HCT116 (cell line): ENCODE measurements around the gene RPS28. TPM values are rescaled to one million over a fixed set of nuclear protein-coding genes. Genes with fewer than 3 reads are reported as not detected.

Experiments used
- ATAC-seq: fragments of 200-7000 bp; cut with Tn5 transposase; 2 replicates; pipeline ENCODE4 v1.9.1; 2020; ENCODE audit warnings: mild to moderate bottlenecking, moderate library complexity
- BruUV-seq: library from RNA; stranded (reverse); fragments of 400-500 nt; replicated peaks from 2 replicates; lab custom pipeline; 2021; lab: Mats Ljungman, UMichigan
- CTCF ChIA-PET: fragments of 300-600 bp; sonication (Branson Sonifier 250); formaldehyde crosslinking; loops from one replicate; lab custom pipeline; 2021; ENCODE audit warnings: antibody characterized with exemption; lab: Charles Lee
- POLR2A ChIA-PET: fragments of 300-600, 350-600 bp; sonication (Branson Sonifier 250); formaldehyde crosslinking; loops from one replicate; lab custom pipeline; 2021; ENCODE audit warnings: antibody characterized with exemption; lab: Charles Lee
- RAD21 ChIA-PET, 2 experiments: fragments of 300-600 bp; sonication (Branson Sonifier 250); formaldehyde crosslinking; loops; one replicate each; lab custom pipeline; 2023; ENCODE audit warnings: low total read pairs in 2 of 2; ENCODE audit not compliant: uncharacterized antibody in 2 of 2, unreplicated experiment in 2 of 2, low non-redundant PET in 1 of 2; lab: Charles Lee
- DNase-seq: peaks from one replicate; pipeline ENCODE4 v3.0.0-alpha.2; 2010; ENCODE audit warnings: low read depth, low spot score
- H2AFZ ChIP-seq: fragments of 200-600 bp; shearing (Covaris generic), sonication (generic); 2 replicates; pipeline ENCODE4 v1.6.1; 2017; ENCODE audit warnings: low read depth, mixed run types, mixed read lengths, antibody characterized with exemption, low read length; ENCODE audit not compliant: poor library complexity, severe bottlenecking
- H3K27ac ChIP-seq: 2 replicates; pipeline ENCODE4 v1.5.1; 2012; ENCODE audit warnings: low read depth, low read length
- H3K27me3 ChIP-seq: fragments of 200-600 bp; sonication (generic); 2 replicates; pipeline ENCODE4 v1.6.1; 2016; ENCODE audit warnings: mixed run types, low read length, mixed read lengths; ENCODE audit not compliant: insufficient read depth
- H3K36me3 ChIP-seq, 2 experiments: fragments of 200-500 bp in 1 of 2; fragments of 200-600 bp in 1 of 2; sonication (Bioruptor generic) in 1 of 2; sonication (generic) in 1 of 2; 2 replicates each; pipeline versions ENCODE4 v1.5.1 to v1.6.1; 2014 to 2016; ENCODE audit warnings: low read length in 2 of 2, inconsistent platforms in 1 of 2, mixed read lengths in 1 of 2, mixed run types in 1 of 2; ENCODE audit not compliant: insufficient read depth in 2 of 2, control insufficient read depth in 1 of 2
- H3K4me1 ChIP-seq, 2 experiments: fragments of 200-600 bp in 1 of 2; sonication (generic) in 1 of 2; 2 replicates each; pipeline versions ENCODE4 v1.5.1 to v1.6.1; 2012 to 2017; ENCODE audit warnings: low read length in 2 of 2, inconsistent platforms in 1 of 2, mild to moderate bottlenecking in 1 of 2, mixed read lengths in 1 of 2, mixed run types in 1 of 2, moderate library complexity in 1 of 2; ENCODE audit not compliant: insufficient read depth in 2 of 2, control insufficient read depth in 1 of 2
- H3K4me2 ChIP-seq: fragments of 200-600 bp; sonication (generic); 2 replicates; pipeline ENCODE4 v1.6.1; 2017; ENCODE audit warnings: mixed run types, low read length, mixed read lengths
- H3K4me3 ChIP-seq, 2 experiments: fragments of 200-600 bp in 1 of 2; sonication (generic) in 1 of 2; replicated peaks in 1 of 2; 2 replicates each; pipeline ENCODE4 v1.5.1; 2011 to 2016; ENCODE audit warnings: low read length in 2 of 2, control low read depth in 1 of 2, low read depth in 1 of 2, mild to moderate bottlenecking in 1 of 2, mixed read lengths in 1 of 2, mixed run types in 1 of 2
- H3K79me2 ChIP-seq: fragments of 200-600 bp; sonication (generic); 2 replicates; pipeline ENCODE4 v1.6.1; 2017; ENCODE audit warnings: mild to moderate bottlenecking, mixed run types, low read length, moderate library complexity, mixed read lengths; ENCODE audit not compliant: insufficient read depth
- H3K9ac ChIP-seq: fragments of 200-600 bp; sonication (generic); 2 replicates; pipeline ENCODE4 v1.6.1; 2016; ENCODE audit warnings: low read length, mixed read lengths
- H3K9me2 ChIP-seq: fragments of 200-600 bp; sonication (generic), shearing (Covaris generic); 2 replicates; pipeline ENCODE4 v1.6.1; 2017; ENCODE audit warnings: mixed run types, mild to moderate bottlenecking, moderate library complexity; ENCODE audit not compliant: insufficient read depth
- H3K9me3 ChIP-seq, 2 experiments: fragments of 200-500 bp in 1 of 2; fragments of 200-600 bp in 1 of 2; sonication (Bioruptor generic) in 1 of 2; sonication (generic) in 1 of 2; 2 replicates each; pipeline ENCODE4 v1.6.1; 2014 to 2017; ENCODE audit warnings: low read length in 2 of 2, mixed read lengths in 2 of 2, inconsistent platforms in 1 of 2, low read depth in 1 of 2, mild to moderate bottlenecking in 1 of 2, mixed run types in 1 of 2, moderate library complexity in 1 of 2; ENCODE audit not compliant: control insufficient read depth in 1 of 2, insufficient read depth in 1 of 2
- H4K20me1 ChIP-seq: fragments of 200-600 bp; sonication (generic), shearing (Covaris generic); 2 replicates; pipeline ENCODE4 v1.6.1; 2017; ENCODE audit warnings: mixed run types, mild to moderate bottlenecking, moderate library complexity; ENCODE audit not compliant: insufficient read depth
- CBX3 ChIP-seq: IDR thresholded peaks from 2 replicates; pipeline ENCODE4 v1.6.1; 2012; ENCODE audit warnings: low read depth
- CEBPB ChIP-seq: IDR thresholded peaks from 2 replicates; pipeline ENCODE4 v1.6.1; 2012; ENCODE audit warnings: low read depth
- POLR2AphosphoS5 ChIP-seq: IDR thresholded peaks from 2 replicates; pipeline ENCODE4 v1.6.1; 2011; ENCODE audit warnings: mild to moderate bottlenecking, low read depth, low read length, moderate library complexity
- ZFX ChIP-seq: fragments of 450-650 bp; IDR thresholded peaks from 2 replicates; pipeline ENCODE4 v1.6.1; 2017
- intact Hi-C: fragments of 100-400 bp; cut with micrococcal nuclease; formaldehyde crosslinking; loops from 2 replicates; pipeline ENCODE4 v1.10.0; 2022
- total RNA-seq: library from RNA; stranded (reverse); gene quantifications from one replicate; pipeline ENCODE4 v1.2.1, GENCODE V29; 2021; ENCODE audit not compliant: unreplicated experiment
- TF ChIP-seq, protein P1 (sequence below): IDR thresholded peaks from 2 replicates; pipeline ENCODE4 v1.6.1; 2012

The RPS28 gene
- total RNA-seq, 1 experiment from 2014 or later: 2,379 TPM

DNA sequence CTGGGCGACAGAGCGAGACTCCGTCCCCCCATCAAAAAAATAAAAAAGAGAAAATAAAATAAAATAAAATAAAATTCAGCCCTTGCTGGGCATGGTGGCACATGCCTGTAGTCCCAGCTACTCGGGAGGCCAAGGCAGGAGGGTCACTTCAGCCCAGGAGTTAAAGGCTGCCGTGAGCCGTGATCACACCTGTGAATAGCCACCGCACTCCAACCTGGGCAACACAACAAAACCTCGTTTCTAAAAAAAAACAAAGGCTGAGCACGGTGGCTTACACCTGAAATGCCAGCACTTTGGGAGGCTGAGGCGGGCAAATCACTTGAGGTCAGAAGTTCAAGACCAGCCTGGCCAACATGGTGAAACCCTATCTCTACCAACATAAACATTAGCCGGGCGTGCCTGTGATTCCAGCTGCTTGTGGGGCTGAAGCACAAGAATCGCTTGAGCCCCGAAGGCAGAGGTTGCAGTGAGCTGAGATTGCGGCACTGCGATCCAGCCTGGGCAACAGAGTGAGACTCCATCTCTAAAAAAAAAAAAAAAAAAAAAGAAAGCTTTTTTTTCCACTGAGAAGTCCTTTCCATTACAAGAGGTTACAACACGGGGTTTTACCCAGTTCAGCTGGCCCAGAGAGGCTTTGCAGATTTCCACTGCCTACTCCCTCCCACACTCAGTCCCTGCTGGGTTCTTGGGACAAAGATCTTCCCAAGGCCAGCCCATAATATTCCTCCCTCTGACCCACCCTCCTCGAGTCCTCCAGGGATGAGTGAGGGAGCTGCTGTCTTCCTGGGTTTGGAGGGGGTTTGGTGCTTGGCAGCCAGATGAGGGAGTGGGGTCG, 49.1 kb downstream of the RPS28 start:
- Histone ChIP-seq H3K4me2 (no peak overlapping the region), H4K20me1 (no peaks in the 10 kb centered on the region), H2AFZ (no peak overlapping the region), H3K9me2 (no peaks in the 10 kb centered on the region), H3K79me2 (no peaks in the 10 kb centered on the region), H3K27ac (no peak overlapping the region), H3K9me3 (no peaks in the 10 kb centered on the region), H3K4me3 (no peak overlapping the region), H3K4me1 (peaks cover 20 to 28% of the 10 kb centered on the region in 2 experiments), H3K9ac (no peak overlapping the region)
- ChIA-PET RAD21 (no interaction called here), CTCF (interaction anchor here (1.2 kb wide), 1 partner anchor 209 kb away, joined by 4 read pairs; no protein-coding TSS in a partner anchor)
- DNase-seq (no peak), ATAC-seq (no peak)
- BruUV-seq: no TSS peak
- intact Hi-C loops: no loop called here
- TF ChIP-seq CBX3: no peak
- TF ChIP-seq POLR2AphosphoS5: 0 out of 2 replicates have a peak, but pooled peaks have one; percentile 50
- TF ChIP-seq, all 23 proteins: peak for 1
- POLR2A ChIA-PET: no interaction called here
- Histone ChIP-seq H3K27me3 (no peaks in the 10 kb centered on the region), H3K36me3 (no peaks in the 10 kb centered on the region; a peak in 2 of 4 replicates)

DNA sequence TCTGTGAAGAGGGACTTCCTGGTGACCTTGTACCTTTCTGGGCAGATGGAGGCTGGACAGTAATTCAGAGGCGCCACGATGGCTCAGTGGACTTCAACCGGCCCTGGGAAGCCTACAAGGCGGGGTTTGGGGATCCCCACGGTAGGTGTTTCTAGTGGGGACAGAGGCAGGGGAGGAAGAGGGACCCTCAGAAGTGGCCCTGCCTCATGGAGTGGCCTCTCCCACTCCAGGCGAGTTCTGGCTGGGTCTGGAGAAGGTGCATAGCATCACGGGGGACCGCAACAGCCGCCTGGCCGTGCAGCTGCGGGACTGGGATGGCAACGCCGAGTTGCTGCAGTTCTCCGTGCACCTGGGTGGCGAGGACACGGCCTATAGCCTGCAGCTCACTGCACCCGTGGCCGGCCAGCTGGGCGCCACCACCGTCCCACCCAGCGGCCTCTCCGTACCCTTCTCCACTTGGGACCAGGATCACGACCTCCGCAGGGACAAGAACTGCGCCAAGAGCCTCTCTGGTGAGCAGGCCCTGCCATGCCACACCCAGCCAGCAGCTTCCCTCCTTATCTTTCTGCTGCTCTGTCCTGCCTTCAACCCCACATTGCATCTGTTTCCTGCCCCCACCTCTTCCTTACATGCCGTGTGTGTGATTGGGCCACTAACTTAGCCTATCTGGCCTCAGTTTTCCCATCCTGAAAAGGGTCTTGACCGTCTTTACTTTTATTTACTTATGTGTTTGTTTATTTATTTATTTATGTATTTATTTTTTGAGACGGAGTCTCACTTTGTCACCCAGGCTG, 49.9 kb downstream of the RPS28 start:
- Histone ChIP-seq H3K79me2 (no peaks in the 10 kb centered on the region), H3K4me2 (no peak overlapping the region), H3K27ac (no peak overlapping the region), H4K20me1 (no peaks in the 10 kb centered on the region), H3K9me3 (no peaks in the 10 kb centered on the region), H3K27me3 (no peaks in the 10 kb centered on the region), H3K9me2 (no peaks in the 10 kb centered on the region), H3K36me3 (no peaks in the 10 kb centered on the region; a peak in 1 of 4 replicates), H3K4me3 (no peak overlapping the region), H3K4me1 (peaks cover 17 to 20% of the 10 kb centered on the region in 2 experiments), H3K9ac (no peak overlapping the region), H2AFZ (no peak overlapping the region)
- intact Hi-C loops: no loop called here
- ChIA-PET CTCF (interaction anchor here (1.2 kb wide), 1 partner anchor 208 kb away, joined by 4 read pairs; no protein-coding TSS in a partner anchor), POLR2A (no interaction called here), RAD21 (no interaction called here)
- ATAC-seq (no peak), DNase-seq (no peak)
- no TSS peak for BruUV-seq
- TF ChIP-seq ZFX (no peak), CEBPB (no peak)
- TF ChIP-seq, protein P1, sequence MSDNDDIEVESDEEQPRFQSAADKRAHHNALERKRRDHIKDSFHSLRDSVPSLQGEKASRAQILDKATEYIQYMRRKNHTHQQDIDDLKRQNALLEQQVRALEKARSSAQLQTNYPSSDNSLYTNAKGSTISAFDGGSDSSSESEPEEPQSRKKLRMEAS: no peak

Other genes with a start within 250 kb of the RPS28 start
- 6.6 TPM for gene FBN3, start 171.9 kb upstream of the RPS28 start, total RNA-seq
- 26.0 TPM for gene CERS4, start 112.1 kb upstream of the RPS28 start, total RNA-seq
- 86.2 TPM for gene CD320, start 13.1 kb upstream of the RPS28 start, total RNA-seq
- 86.9 TPM for gene NDUFA7, start 121 bp upstream of the RPS28 start, total RNA-seq
- gene KANK3, start 21.8 kb downstream of the RPS28 start, total RNA-seq: 21.7 TPM
- 54.8 TPM for gene ANGPTL4, start 42.7 kb downstream of the RPS28 start, total RNA-seq
- 140 TPM for gene RAB11B, start 68.9 kb downstream of the RPS28 start, total RNA-seq
- gene MARCHF2, start 91.8 kb downstream of the RPS28 start, total RNA-seq: 22.5 TPM
- gene HNRNPM, start 123.5 kb downstream of the RPS28 start, total RNA-seq: 298 TPM
- gene PRAM1, start 181.1 kb downstream of the RPS28 start, total RNA-seq: 1.3 TPM
- 31.9 TPM for gene ZNF414, start 192.7 kb downstream of the RPS28 start, total RNA-seq